ENCODE results near the gene CDYL2.

CDYL2 gene

DNA sequence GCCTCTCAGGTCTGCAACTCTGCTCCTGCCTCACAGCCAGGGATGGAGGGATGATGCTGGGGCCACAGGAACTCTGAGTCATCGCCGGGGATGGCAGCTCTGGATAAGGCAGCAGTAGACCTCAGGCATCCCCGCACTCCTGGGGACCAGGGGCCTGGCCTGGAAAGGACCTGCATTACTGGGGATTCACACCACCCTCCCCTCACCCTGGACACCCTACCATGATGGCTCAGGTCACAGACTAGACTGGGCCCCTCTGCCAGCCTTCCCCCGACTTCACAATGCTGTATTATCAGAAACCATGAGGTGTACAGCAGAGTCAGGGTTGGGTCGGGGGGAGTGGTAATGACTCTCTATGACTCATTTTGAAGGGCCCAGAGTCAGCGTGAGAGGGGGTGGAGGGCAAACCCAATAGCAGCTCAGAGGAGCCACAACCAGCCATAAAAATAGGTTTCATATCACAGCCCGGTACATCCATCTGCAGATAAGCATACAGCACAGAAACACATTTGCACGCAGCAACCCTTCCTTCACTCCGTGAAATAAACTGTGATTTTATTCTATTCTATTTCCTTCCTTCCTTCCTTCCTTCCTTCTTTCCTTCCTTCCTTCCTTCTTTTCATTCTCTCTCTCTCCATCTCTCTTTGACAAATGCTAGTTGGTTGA is 234.8 kb downstream of the CDYL2 start:
- H3K4me2 ChIP-seq: peak overlapping the region; percentile 91
- H2AFZ ChIP-seq (ENCODE audit: low read depth): peak overlapping the region; percentile 38; the same call in 1 of the 2 replicates
- no peaks in the 10 kb centered on the region for H3K36me3 ChIP-seq (ENCODE audit: insufficient read depth)
- peak overlapping the region; percentile 77 for H3K9ac ChIP-seq
- H3K27me3 ChIP-seq (ENCODE audit: insufficient read depth, low read depth): no peaks in the 10 kb centered on the region
- no peaks in the 10 kb centered on the region for H4K20me1 ChIP-seq (ENCODE audit: insufficient read depth)
- TF ChIP-seq CTCF (conservative IDR thresholded peaks at IDR 0.05; ENCODE audit: low read depth, low read length): no peak
- no peaks in the 10 kb centered on the region for H3K79me2 ChIP-seq (ENCODE audit: insufficient read depth, low read depth)
- peak overlapping the region; percentile 97 for H3K27ac ChIP-seq
- H3K4me3 ChIP-seq (IDR thresholded peaks at IDR 0.05; ENCODE audit: insufficient read depth, low read depth, low read length): no peak overlapping the region
- H3K4me1 ChIP-seq (ENCODE audit: low read depth, poor library complexity, severe bottlenecking): peaks cover 64% of the 10 kb centered on the region

GRCh38 chr16:80564394-80564793 is 240.0 kb downstream of the CDYL2 start:
- no peaks in the 10 kb centered on the region for H3K79me2 ChIP-seq (ENCODE audit: insufficient read depth, low read depth)
- no peak overlapping the region for H2AFZ ChIP-seq (ENCODE audit: low read depth)
- H3K27me3 ChIP-seq (ENCODE audit: insufficient read depth, low read depth): no peaks in the 10 kb centered on the region
- H3K36me3 ChIP-seq (ENCODE audit: insufficient read depth): no peaks in the 10 kb centered on the region
- H3K9ac ChIP-seq: no peak overlapping the region
- peaks cover 20% of the 10 kb centered on the region for H3K4me1 ChIP-seq (ENCODE audit: low read depth, poor library complexity, severe bottlenecking)
- H4K20me1 ChIP-seq (ENCODE audit: insufficient read depth): no peaks in the 10 kb centered on the region
- no peak for TF ChIP-seq CTCF (conservative IDR thresholded peaks at IDR 0.05; ENCODE audit: low read depth, low read length)
- H3K4me2 ChIP-seq: no peak overlapping the region
- no peak overlapping the region for H3K4me3 ChIP-seq (IDR thresholded peaks at IDR 0.05; ENCODE audit: insufficient read depth, low read depth, low read length)
- H3K27ac ChIP-seq: no peak overlapping the region

DNA sequence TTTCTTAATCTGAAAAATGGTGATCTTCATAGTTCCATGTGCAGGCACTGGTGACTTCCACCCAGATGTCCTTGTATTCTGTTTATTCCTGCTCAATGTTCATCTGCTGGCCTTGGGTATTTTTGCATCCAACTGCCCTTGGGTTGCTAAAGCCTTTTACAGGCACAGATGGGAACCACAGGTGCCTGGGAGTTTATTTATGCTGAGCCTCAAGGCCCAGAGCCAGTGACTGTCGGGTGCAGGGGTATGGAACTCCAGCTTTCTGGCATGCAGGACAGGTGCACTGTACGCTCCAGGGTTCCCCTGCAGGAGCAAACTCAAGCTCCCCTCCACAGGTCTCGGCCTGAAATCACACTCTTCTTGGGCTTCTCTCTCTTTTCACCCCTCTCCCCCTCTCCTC is 241.3 kb downstream of the CDYL2 start:
- H3K27ac ChIP-seq: no peak overlapping the region
- no peak overlapping the region for H3K4me3 ChIP-seq (IDR thresholded peaks at IDR 0.05; ENCODE audit: insufficient read depth, low read depth, low read length)
- H3K4me2 ChIP-seq: no peak overlapping the region
- H3K27me3 ChIP-seq (ENCODE audit: insufficient read depth, low read depth): no peaks in the 10 kb centered on the region
- no peak overlapping the region for H3K9ac ChIP-seq
- H3K4me1 ChIP-seq (ENCODE audit: low read depth, poor library complexity, severe bottlenecking): peaks cover 10% of the 10 kb centered on the region
- no peaks in the 10 kb centered on the region for H3K36me3 ChIP-seq (ENCODE audit: insufficient read depth)
- H4K20me1 ChIP-seq (ENCODE audit: insufficient read depth): no peaks in the 10 kb centered on the region
- H2AFZ ChIP-seq (ENCODE audit: low read depth): no peak overlapping the region
- no peak for TF ChIP-seq CTCF (conservative IDR thresholded peaks at IDR 0.05; ENCODE audit: low read depth, low read length)
- no peaks in the 10 kb centered on the region for H3K79me2 ChIP-seq (ENCODE audit: insufficient read depth, low read depth)

DNA sequence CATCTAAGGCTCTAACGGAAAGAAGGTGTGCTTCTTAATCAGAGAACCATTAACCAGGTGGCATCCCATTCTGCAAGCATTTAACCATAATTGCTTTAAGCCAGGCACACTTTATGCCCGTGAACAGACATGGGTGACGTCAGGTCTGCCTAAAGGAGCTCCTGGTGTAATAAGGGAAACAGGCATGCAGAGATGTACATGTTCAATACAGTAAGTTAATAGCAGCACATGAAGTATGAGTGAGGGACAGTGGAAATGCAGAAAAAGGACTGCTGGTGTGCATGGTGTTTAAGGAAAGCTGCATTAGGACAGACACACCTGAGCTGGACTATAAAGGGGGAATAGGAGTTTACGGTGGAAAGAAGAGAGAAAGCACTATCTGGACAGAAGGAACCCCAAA is 245.0 kb downstream of the CDYL2 start:
- H3K4me2 ChIP-seq: no peak overlapping the region
- H2AFZ ChIP-seq (ENCODE audit: low read depth): no peak overlapping the region
- no peak overlapping the region for H3K4me3 ChIP-seq (IDR thresholded peaks at IDR 0.05; ENCODE audit: insufficient read depth, low read depth, low read length)
- no peaks in the 10 kb centered on the region for H3K79me2 ChIP-seq (ENCODE audit: insufficient read depth, low read depth)
- no peaks in the 10 kb centered on the region for H3K27me3 ChIP-seq (ENCODE audit: insufficient read depth, low read depth)
- no peaks in the 10 kb centered on the region for H3K36me3 ChIP-seq (ENCODE audit: insufficient read depth)
- H3K27ac ChIP-seq: no peak overlapping the region
- no peaks in the 10 kb centered on the region for H3K4me1 ChIP-seq (ENCODE audit: low read depth, poor library complexity, severe bottlenecking)
- no peaks in the 10 kb centered on the region for H4K20me1 ChIP-seq (ENCODE audit: insufficient read depth)
- TF ChIP-seq CTCF (conservative IDR thresholded peaks at IDR 0.05; ENCODE audit: low read depth, low read length): no peak
- no peak overlapping the region for H3K9ac ChIP-seq
